ENCODE measurements around the gene CLINT1. TPM values are rescaled to one million over a fixed set of nuclear protein-coding genes. Genes with fewer than 3 reads are reported as not detected.
"Not testable (repeated sequence)": the region's sequence is repeated elsewhere in the genome, so short reads cannot be mapped to it uniquely, and the experiment has no call there.

CLINT1 gene
- total RNA-seq: 10 to 100 TPM; 69.7 to 70.1 TPM

GRCh38 chr5:157858527-157859226 lies at the start of gene CLINT1:
Gene CLINT1 (minus strand): TSS chr5:157859145. CDS start chr5:157858970, 175 bp downstream.
- Mint-ChIP-seq H3K4me1 (peaks cover 55% of the 10 kb centered on the region), H3K27me3 (no peaks in the 10 kb centered on the region), H3K27ac (peak within 1 kb of the TSS; percentile 99), H3K4me3 (peak within 1 kb of the TSS; percentile 99), H3K9me3 (no peaks in the 10 kb centered on the region), H3K36me3 (peaks cover 8% of the 10 kb centered on the region)
- ATAC-seq (ENCODE audit: low read depth) (peak; percentile 92), DNase-seq (peak; percentile 92)
- POLR2A ChIA-PET: interaction anchor here (0.6 to 1.4 kb wide), 6 partner anchors 9 to 743 kb away, joined by 3 to 11 read pairs (median 4); no protein-coding TSS in a partner anchor

GRCh38 chr5:157908459-157908858 lies 49.5 kb upstream of the CLINT1 start:
- Mint-ChIP-seq H3K4me3 (no peak overlapping the region), H3K27me3 (peaks cover 10% of the 10 kb centered on the region), H3K27ac (no peak overlapping the region), H3K4me1 (no peaks in the 10 kb centered on the region), H3K9me3 (no peaks in the 10 kb centered on the region), H3K36me3 (no peaks in the 10 kb centered on the region)
- POLR2A ChIA-PET: no interaction called here
- ATAC-seq (ENCODE audit: low read depth) (no peak), DNase-seq (no peak)

GRCh38 chr5:157907479-157907878 lies 48.5 kb upstream of the CLINT1 start:
- no peak for DNase-seq
- H3K27ac Mint-ChIP-seq: no peak overlapping the region
- H3K4me1 Mint-ChIP-seq: no peaks in the 10 kb centered on the region
- peaks cover 10% of the 10 kb centered on the region for H3K27me3 Mint-ChIP-seq
- H3K9me3 Mint-ChIP-seq: no peaks in the 10 kb centered on the region
- POLR2A ChIA-PET: no interaction called here
- no peaks in the 10 kb centered on the region for H3K36me3 Mint-ChIP-seq
- no peak overlapping the region for H3K4me3 Mint-ChIP-seq
- ATAC-seq (ENCODE audit: low read depth): no peak

GRCh38 chr5:157903117-157903450 lies 44.1 kb upstream of the CLINT1 start:
- Mint-ChIP-seq H3K27ac (no peak overlapping the region), H3K4me3 (no peak overlapping the region), H3K4me1 (no peaks in the 10 kb centered on the region), H3K9me3 (no peaks in the 10 kb centered on the region), H3K27me3 (peaks cover 2% of the 10 kb centered on the region), H3K36me3 (no peaks in the 10 kb centered on the region)
- DNase-seq (no peak), ATAC-seq (ENCODE audit: low read depth) (no peak)
- POLR2A ChIA-PET: no interaction called here

GRCh38 chr5:157902449-157903116 lies 43.6 kb upstream of the CLINT1 start:
- Mint-ChIP-seq H3K9me3 (no peaks in the 10 kb centered on the region), H3K36me3 (no peaks in the 10 kb centered on the region), H3K27me3 (peaks cover 2% of the 10 kb centered on the region), H3K4me3 (no peak overlapping the region), H3K27ac (no peak overlapping the region), H3K4me1 (no peaks in the 10 kb centered on the region)
- DNase-seq: no peak
- no peak for ATAC-seq (ENCODE audit: low read depth)
- POLR2A ChIA-PET: no interaction called here

GRCh38 chr5:157900644-157901043 lies 41.7 kb upstream of the CLINT1 start:
- no peaks in the 10 kb centered on the region for H3K27me3 Mint-ChIP-seq
- H3K9me3 Mint-ChIP-seq: no peaks in the 10 kb centered on the region
- POLR2A ChIA-PET: no interaction called here
- no peak for ATAC-seq (ENCODE audit: low read depth)
- no peaks in the 10 kb centered on the region for H3K36me3 Mint-ChIP-seq
- no peak overlapping the region for H3K4me3 Mint-ChIP-seq
- H3K27ac Mint-ChIP-seq: no peak overlapping the region
- H3K4me1 Mint-ChIP-seq: no peaks in the 10 kb centered on the region
- DNase-seq: no peak

- Mint-ChIP-seq H3K36me3 (no peaks in the 10 kb centered on the region), H3K27me3 (no peaks in the 10 kb centered on the region), H3K4me3 (no peak overlapping the region), H3K9me3 (no peaks in the 10 kb centered on the region), H3K4me1 (peaks cover 9% of the 10 kb centered on the region), H3K27ac (no peak overlapping the region)
- no peak for DNase-seq
- POLR2A ChIA-PET: no interaction called here
- no peak for ATAC-seq (ENCODE audit: low read depth)
Measured at GRCh38 chr5:157893611-157894010, 34.7 kb upstream of the CLINT1 start.

- no peaks in the 10 kb centered on the region for H3K27me3 Mint-ChIP-seq
- no peak overlapping the region for H3K27ac Mint-ChIP-seq
- ATAC-seq (ENCODE audit: low read depth) (no peak), DNase-seq (no peak)
- H3K36me3 Mint-ChIP-seq: no peaks in the 10 kb centered on the region
- peaks cover 9% of the 10 kb centered on the region for H3K4me1 Mint-ChIP-seq
- no peak overlapping the region for H3K4me3 Mint-ChIP-seq
- POLR2A ChIA-PET: no interaction called here
- no peaks in the 10 kb centered on the region for H3K9me3 Mint-ChIP-seq
Measured at GRCh38 chr5:157892974-157893373, 34.0 kb upstream of the CLINT1 start.

- DNase-seq (no peak), ATAC-seq (ENCODE audit: low read depth) (peak; percentile 93)
- H3K36me3 Mint-ChIP-seq: no peaks in the 10 kb centered on the region
- POLR2A ChIA-PET: interaction anchor here (0.6 to 1.1 kb wide), 3 partner anchors 30 to 1456 kb away, joined by 3 read pairs; no protein-coding TSS in a partner anchor
- peaks cover 9% of the 10 kb centered on the region for H3K4me1 Mint-ChIP-seq
- H3K27me3 Mint-ChIP-seq: no peaks in the 10 kb centered on the region
- no peak overlapping the region for H3K4me3 Mint-ChIP-seq
- peak overlapping the region; percentile 61 for H3K27ac Mint-ChIP-seq
- H3K9me3 Mint-ChIP-seq: peaks cover 1% of the 10 kb centered on the region
Measured at GRCh38 chr5:157890836-157891597, 32.1 kb upstream of the CLINT1 start.

GRCh38 chr5:157888814-157889532 lies 30.0 kb upstream of the CLINT1 start:
- POLR2A ChIA-PET: no interaction called here
- peaks cover 1% of the 10 kb centered on the region for H3K9me3 Mint-ChIP-seq
- H3K36me3 Mint-ChIP-seq: peaks cover 2% of the 10 kb centered on the region
- H3K27me3 Mint-ChIP-seq: no peaks in the 10 kb centered on the region
- H3K4me1 Mint-ChIP-seq: peaks cover 9% of the 10 kb centered on the region
- DNase-seq: no peak
- no peak for ATAC-seq (ENCODE audit: low read depth)
- no peak overlapping the region for H3K27ac Mint-ChIP-seq
- H3K4me3 Mint-ChIP-seq: no peak overlapping the region

- no peaks in the 10 kb centered on the region for H3K27me3 Mint-ChIP-seq
- peaks cover 2% of the 10 kb centered on the region for H3K36me3 Mint-ChIP-seq
- peaks cover 9% of the 10 kb centered on the region for H3K4me1 Mint-ChIP-seq
- peaks cover 1% of the 10 kb centered on the region for H3K9me3 Mint-ChIP-seq
- H3K4me3 Mint-ChIP-seq: no peak overlapping the region
- no peak for DNase-seq
- POLR2A ChIA-PET: interaction anchor here (0.7 kb wide), 1 partner anchor 20 kb away, joined by 3 read pairs; no protein-coding TSS in a partner anchor
- no peak overlapping the region for H3K27ac Mint-ChIP-seq
- no peak for ATAC-seq (ENCODE audit: low read depth)
Measured at GRCh38 chr5:157886796-157887380, 27.9 kb upstream of the CLINT1 start.

- H3K27me3 Mint-ChIP-seq; POLR2A ChIA-PET; H3K9me3 Mint-ChIP-seq; H3K4me3 Mint-ChIP-seq; ATAC-seq (ENCODE audit: low read depth); DNase-seq; H3K36me3 Mint-ChIP-seq; H3K4me1 Mint-ChIP-seq; H3K27ac Mint-ChIP-seq: not testable (repeated sequence)
Measured at GRCh38 chr5:157885051-157885450, 26.1 kb upstream of the CLINT1 start.

- H3K27ac Mint-ChIP-seq; H3K4me1 Mint-ChIP-seq; POLR2A ChIA-PET; H3K9me3 Mint-ChIP-seq; H3K4me3 Mint-ChIP-seq; DNase-seq; H3K27me3 Mint-ChIP-seq; ATAC-seq (ENCODE audit: low read depth); H3K36me3 Mint-ChIP-seq: not testable (repeated sequence)
Measured at GRCh38 chr5:157881498-157881897, 22.6 kb upstream of the CLINT1 start.

Data from activated naive CD8-positive, alpha-beta T cell treated with anti-CD3 and anti-CD28 coated beads, Interleukin-2, amount 10 ng/mL, durations not matched to agents 7 days and 5 days (primary cell).